H1 (cell line): Measurements from ENCODE around the gene BTBD9. TPM values are rescaled to one million over a fixed set of nuclear protein-coding genes. Genes with fewer than 3 reads are reported as not detected.

Experiments used
- CTCF ChIA-PET: fragments of 300-600 bp; sonication (Branson Sonifier 250); formaldehyde crosslinking; loops from one replicate; lab custom pipeline; 2021; ENCODE audit not compliant: partially characterized antibody; lab: Charles Lee
- POLR2A ChIA-PET: fragments of 300-600 bp; sonication (Branson Sonifier 250); formaldehyde crosslinking; loops from one replicate; lab custom pipeline; 2021; ENCODE audit warnings: inconsistent platforms; ENCODE audit not compliant: partially characterized antibody; lab: Charles Lee
- DNase-seq, 2 experiments: peaks; one replicate each; pipeline versions ENCODE4 v3.0.0 to v3.0.0-alpha.2; 2010 to 2022; ENCODE audit warnings: low spot score in 2 of 2, low read depth in 1 of 2, mixed read lengths in 1 of 2
- FAIRE-seq: peaks from 2 replicates; lab custom pipeline; 2011; peaks lifted over from hg19 to GRCh38; lab: Jason Lieb, UNC
- H2AFZ ChIP-seq: 2 replicates; pipeline ENCODE4 v1.8.1; 2012; ENCODE audit warnings: low read length, inconsistent platforms
- H2AK5ac ChIP-seq: 2 replicates; pipeline ENCODE4 v1.6.1; 2013; ENCODE audit warnings: low read depth, low read length
- H2BK120ac ChIP-seq: replicated peaks from 2 replicates; pipeline ENCODE3; 2013; ENCODE audit warnings: low read depth, low read length, inconsistent platforms
- H2BK12ac ChIP-seq: 2 replicates; pipeline ENCODE4 v1.6.1; 2013; ENCODE audit warnings: low read depth, low read length
- H2BK15ac ChIP-seq: 2 replicates; pipeline ENCODE4 v1.6.1; 2013; ENCODE audit warnings: low read length
- H2BK20ac ChIP-seq: 2 replicates; pipeline ENCODE4 v1.6.1; 2013; ENCODE audit warnings: low read length
- H2BK5ac ChIP-seq: 2 replicates; pipeline ENCODE4 v1.6.1; 2013; ENCODE audit warnings: low read depth, low read length
- H3K14ac ChIP-seq: 2 replicates; pipeline ENCODE4 v1.6.1; 2013; ENCODE audit warnings: inconsistent platforms; ENCODE audit not compliant: insufficient read length
- H3K18ac ChIP-seq: 2 replicates; pipeline ENCODE4 v1.6.1; 2013; ENCODE audit warnings: low read length; ENCODE audit errors: extremely low read depth
- H3K23ac ChIP-seq: 2 replicates; pipeline ENCODE4 v1.6.1; 2013; ENCODE audit warnings: inconsistent platforms; ENCODE audit not compliant: insufficient read length
- H3K23me2 ChIP-seq: 2 replicates; pipeline ENCODE4 v1.6.1; 2013; ENCODE audit warnings: low read depth, low read length
- H3K27ac ChIP-seq: 2 replicates; pipeline ENCODE4 v1.6.1; 2011; ENCODE audit warnings: low read depth, low read length, inconsistent platforms
- H3K27me3 ChIP-seq, 4 experiments: replicated peaks in 1 of 4; 1 replicate in 1 of 4; 2 replicates in 3 of 4; pipeline versions ENCODE4 v1.6.1 to v1.8.1; 2011 to 2013; ENCODE audit warnings: low read length in 3 of 4, mild to moderate bottlenecking in 3 of 4, inconsistent platforms in 2 of 4, mixed read lengths in 2 of 4, moderate library complexity in 1 of 4; ENCODE audit not compliant: control insufficient read depth in 3 of 4, insufficient read depth in 3 of 4; ENCODE audit errors: extremely low read depth in 1 of 4
- H3K36me3 ChIP-seq, 4 experiments: 2 replicates each; pipeline versions ENCODE4 v1.6.1 to v1.8.1; 2011 to 2013; ENCODE audit warnings: mild to moderate bottlenecking in 4 of 4, low read length in 3 of 4, moderate library complexity in 2 of 4, control low read depth in 1 of 4, inconsistent platforms in 1 of 4; ENCODE audit not compliant: insufficient read depth in 4 of 4, control insufficient read depth in 2 of 4
- H3K4ac ChIP-seq: replicated peaks from 2 replicates; pipeline ENCODE3; 2013; ENCODE audit warnings: low read length, low read depth, mixed read lengths, inconsistent platforms; ENCODE audit not compliant: insufficient read length
- H3K4me1 ChIP-seq, 4 experiments: replicated peaks in 1 of 4; 1 replicate in 1 of 4; 2 replicates in 3 of 4; pipeline versions ENCODE4 v1.6.1 to v1.8.1; 2011 to 2013; ENCODE audit warnings: low read length in 3 of 4, inconsistent platforms in 2 of 4, mixed read lengths in 1 of 4; ENCODE audit not compliant: insufficient read depth in 4 of 4, control insufficient read depth in 3 of 4
- H3K4me2 ChIP-seq, 2 experiments: 2 replicates each; pipeline versions ENCODE4 v1.6.1 to v1.8.1; 2011 to 2013; ENCODE audit warnings: low read depth in 2 of 2, low read length in 2 of 2, control low read depth in 1 of 2, inconsistent platforms in 1 of 2, mild to moderate bottlenecking in 1 of 2; ENCODE audit not compliant: insufficient read depth in 1 of 2
- H3K4me3 ChIP-seq, 4 experiments: fragments of 200-600, 300-600 bp in 1 of 4; sonication (generic), shearing (Covaris generic), sonication (Bioruptor Twin) in 1 of 4; 2 replicates each; pipeline versions ENCODE4 v1.5.1 to v1.8.1; 2011 to 2016; ENCODE audit warnings: low read length in 4 of 4, low read depth in 3 of 4, control low read depth in 2 of 4, inconsistent platforms in 2 of 4, mild to moderate bottlenecking in 2 of 4, mixed read lengths in 1 of 4, moderate library complexity in 1 of 4; ENCODE audit not compliant: insufficient read depth in 2 of 4; ENCODE audit errors: extremely low read depth in 1 of 4
- H3K56ac ChIP-seq: replicated peaks from 2 replicates; pipeline ENCODE3; 2013; ENCODE audit warnings: low read depth, mild to moderate bottlenecking, mixed read lengths, low read length, inconsistent platforms; ENCODE audit not compliant: insufficient read length
- H3K79me1 ChIP-seq: 2 replicates; pipeline ENCODE4 v1.6.1; 2013; ENCODE audit warnings: low read depth, low read length, control low read depth
- H3K79me2 ChIP-seq, 2 experiments: 2 replicates each; pipeline versions ENCODE4 v1.6.1 to v1.8.1; 2012 to 2013; ENCODE audit warnings: low read length in 2 of 2, mild to moderate bottlenecking in 2 of 2, inconsistent platforms in 1 of 2; ENCODE audit not compliant: insufficient read depth in 2 of 2, control insufficient read depth in 1 of 2
- H3K9ac ChIP-seq, 4 experiments: replicated peaks in 1 of 4; 1 replicate in 1 of 4; 2 replicates in 3 of 4; pipeline versions ENCODE4 v1.6.1 to v1.8.1; 2011 to 2013; ENCODE audit warnings: low read depth in 3 of 4, low read length in 3 of 4, control low read depth in 2 of 4, mild to moderate bottlenecking in 2 of 4, moderate library complexity in 2 of 4, inconsistent platforms in 1 of 4; ENCODE audit errors: extremely low read depth in 1 of 4
- H3K9me3 ChIP-seq, 2 experiments: 2 replicates each; pipeline versions ENCODE4 v1.6.1 to v1.8.1; 2012 to 2013; ENCODE audit warnings: mild to moderate bottlenecking in 2 of 2, moderate library complexity in 2 of 2, control low read depth in 1 of 2, inconsistent platforms in 1 of 2, low read depth in 1 of 2, low read length in 1 of 2, mixed read lengths in 1 of 2; ENCODE audit not compliant: insufficient read depth in 2 of 2
- H4K20me1 ChIP-seq, 2 experiments: replicated peaks in 1 of 2; 2 replicates each; pipeline versions ENCODE3 to v1.8.1; 2011 to 2013; ENCODE audit warnings: inconsistent platforms in 2 of 2, low read length in 2 of 2, mild to moderate bottlenecking in 1 of 2; ENCODE audit not compliant: insufficient read depth in 2 of 2, control insufficient read depth in 1 of 2
- H4K5ac ChIP-seq: 2 replicates; pipeline ENCODE4 v1.6.1; 2013; ENCODE audit warnings: low read length, low read depth, mixed read lengths, inconsistent platforms; ENCODE audit not compliant: insufficient read length
- H4K8ac ChIP-seq: 2 replicates; pipeline ENCODE4 v1.8.0; 2013; ENCODE audit warnings: mild to moderate bottlenecking, moderate library complexity, low read length, inconsistent platforms; ENCODE audit not compliant: insufficient read depth; ENCODE audit errors: extremely low read depth
- H4K91ac ChIP-seq: replicated peaks from 2 replicates; pipeline ENCODE3; 2013; ENCODE audit warnings: low read length, mixed read lengths, inconsistent platforms; ENCODE audit not compliant: insufficient read length
- CREB1 ChIP-seq: IDR thresholded peaks from 2 replicates; pipeline ENCODE4 v1.6.1; 2012; ENCODE audit warnings: inconsistent platforms
- EZH2 ChIP-seq: fragments of 200-600 bp; sonication (generic); IDR thresholded peaks from 2 replicates; pipeline ENCODE4 v1.7.1; 2012; ENCODE audit warnings: low read depth, mild to moderate bottlenecking, moderate library complexity, low read length, inconsistent platforms; ENCODE audit not compliant: severe bottlenecking
- KDM4A ChIP-seq: IDR thresholded peaks from one replicate; pipeline ENCODE4 v1.7.1; 2012; ENCODE audit warnings: low read depth, mild to moderate bottlenecking, moderate library complexity, low read length, inconsistent platforms; ENCODE audit not compliant: severe bottlenecking
- RXRA ChIP-seq: IDR thresholded peaks from 2 replicates; pipeline ENCODE4 v1.6.1; 2011; ENCODE audit warnings: low read depth, mild to moderate bottlenecking, low read length, moderate library complexity; ENCODE audit not compliant: insufficient read depth
- SAP30 ChIP-seq: fragments of 300-600 bp; sonication (generic); IDR thresholded peaks from 2 replicates; pipeline ENCODE4 v1.7.1; 2012; ENCODE audit warnings: low read length, moderate library complexity, mild to moderate bottlenecking, inconsistent platforms; ENCODE audit not compliant: insufficient read depth, insufficient replicate concordance
- SP1 ChIP-seq: IDR thresholded peaks from 2 replicates; pipeline ENCODE4 v1.6.1; 2011; ENCODE audit warnings: low read depth, low read length
- SP2 ChIP-seq: IDR thresholded peaks from 2 replicates; pipeline ENCODE4 v1.6.1; 2012; ENCODE audit warnings: mild to moderate bottlenecking, low read length, inconsistent platforms
- WGBS, 2 experiments: shearing (Covaris generic) in 1 of 2; methylation state at CpG; one replicate each; pipeline versions ENCODE4 v1.1.6 to v1.1.7; 2013 to 2015; ENCODE audit warnings: low lambda C conversion rate in 2 of 2, mixed read lengths in 2 of 2, inconsistent platforms in 1 of 2, low coverage in 1 of 2, missing lambda C conversion rate in 1 of 2; ENCODE audit not compliant: insufficient replicate concordance in 2 of 2, insufficient coverage in 1 of 2, insufficient read length in 1 of 2; ENCODE audit errors: extremely low coverage in 1 of 2, missing lambda C conversion rate in 1 of 2; 5-methylcytosine and 5-hydroxymethylcytosine counted together
- polyA plus RNA-seq, 7 experiments: library from polyadenylated mRNA; depleted of rRNA in 3 of 7; stranded (reverse) in 5 of 7; unstranded in 2 of 7; fragments of >200 nt in 5 of 7; fragments of 200-250 nt in 2 of 7; gene quantifications; 1 replicate in 5 of 7; 2 replicates in 1 of 7; 4 replicates in 1 of 7; pipeline versions ENCODE4 v1.2.1 to v1.2.3, GENCODE V29; 2011 to 2013; ENCODE audit warnings: missing spikeins in 2 of 7, mixed read lengths in 2 of 7
- total RNA-seq: library from RNA; stranded (reverse); fragmentation: NEBNext Ultra II Directional; extraction: Animal tissue kit (Norgen Biotek cat#: 25700); gene quantifications from 2 replicates; pipeline ENCODE4 v1.2.1, GENCODE V29; 2021

Gene BTBD9
- total and polyA plus RNA-seq, 2 of the 8 experiments (the other 6 are each of a cell fraction or from before 2014, with no cell fraction given), result 0.92 to 4.1 TPM

GRCh38 chr6:38233161-38233791 is 406.5 kb downstream of the BTBD9 start:
- Histone ChIP-seq H3K4me2 (no peak overlapping the region), H3K18ac (no peak overlapping the region), H2BK5ac (no peak overlapping the region), H3K27me3 (no peaks in the 10 kb centered on the region), H2BK20ac (no peak overlapping the region), H3K23ac (no peak overlapping the region), H4K8ac (no peak overlapping the region), H4K91ac (no peak overlapping the region), H3K4me3 (no peak overlapping the region), H4K5ac (no peak overlapping the region), H3K27ac (no peak overlapping the region), H3K79me2 (no peaks in the 10 kb centered on the region), H3K56ac (no peak overlapping the region), H4K20me1 (no peaks in the 10 kb centered on the region), H2AFZ (no peak overlapping the region), H2BK120ac (no peak overlapping the region), H3K4me1 (peaks cover 0 to 15% (median 9%) of the 10 kb centered on the region in 4 experiments; a peak in 5 of 7 replicates), H3K14ac (no peak overlapping the region), H3K36me3 (no peaks in the 10 kb centered on the region), H3K79me1 (no peaks in the 10 kb centered on the region), H3K9me3 (no peaks in the 10 kb centered on the region), H2AK5ac (no peak overlapping the region), H2BK15ac (no peak overlapping the region), H3K9ac (no peak overlapping the region), H2BK12ac (no peak overlapping the region), H3K23me2 (no peaks in the 10 kb centered on the region), H3K4ac (no peak overlapping the region)
- no peak for DNase-seq
- WGBS, 2 experiments, result 83 to 100% methylated on average over 1 to 5 of the region's 5 CpGs
- ChIA-PET CTCF (interaction anchor here (0.9 to 1.0 kb wide), 3 partner anchors 11 to 221 kb away, joined by 3 to 4 read pairs (median 4); no protein-coding TSS in a partner anchor), POLR2A (no interaction called here)
- no peak for FAIRE-seq
- TF ChIP-seq RXRA (no peak), CREB1 (no peak), KDM4A (no peak), SP1 (no peak), SAP30 (no peak), EZH2 (no peak), SP2 (no peak)
